ENCODE results near the gene RALGAPA1.
A peak's percentile ranks its signal among the peaks of the same experiment; 100 is the strongest.
"Not testable (repeated sequence)": the region's sequence is repeated elsewhere in the genome, so short reads cannot be mapped to it uniquely, and the experiment has no call there.

Gene RALGAPA1

DNA sequence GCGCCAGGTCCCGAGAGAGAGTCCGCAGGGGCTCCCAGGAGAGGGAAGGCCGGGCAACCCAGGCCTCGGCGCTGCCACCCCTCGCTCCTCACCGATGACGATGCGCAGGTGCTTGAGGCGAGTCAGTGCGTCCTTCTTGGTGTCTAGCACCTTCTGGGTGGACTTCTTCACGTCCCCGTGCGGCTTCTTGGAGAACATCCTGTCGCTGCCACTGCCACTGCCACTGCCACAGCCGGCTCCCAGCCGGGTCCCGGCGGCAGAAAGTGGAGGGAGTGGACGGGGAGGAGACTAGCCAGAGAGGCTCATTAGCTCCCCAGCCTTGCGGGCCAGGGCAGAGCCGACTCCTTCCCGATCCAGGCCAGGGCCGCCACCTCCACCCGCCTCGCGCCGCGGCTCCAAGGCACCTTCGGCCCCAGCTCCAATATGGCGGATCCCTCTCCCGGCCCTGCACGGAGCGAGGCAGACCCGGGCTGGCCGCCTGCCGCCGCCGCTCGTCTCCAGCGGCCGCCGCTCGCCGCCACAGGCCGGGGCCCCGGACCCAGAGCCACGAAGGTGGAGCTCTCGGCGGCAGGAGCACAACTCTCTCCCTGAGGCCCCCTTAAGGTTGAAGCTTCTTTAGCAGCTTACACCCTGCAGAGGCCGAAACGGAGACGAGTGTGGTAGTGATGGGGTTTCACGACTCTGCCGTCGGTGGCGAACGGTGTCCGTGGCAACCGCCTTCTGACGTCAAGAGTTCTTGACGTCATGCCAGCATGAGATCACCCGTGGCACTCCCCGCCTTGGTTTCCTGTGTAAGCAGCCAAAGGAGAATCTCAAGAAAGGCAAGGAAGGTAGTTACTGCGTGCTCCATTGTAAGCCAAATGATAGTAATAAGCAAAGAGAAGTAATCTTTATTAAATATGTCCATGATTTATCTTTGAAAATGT lies at the start of gene RALGAPA1:
TSS of gene RALGAPA1 (minus strand) at position 658 of the 926 bp plus-strand sequence. CDS start at position 198, 460 bp downstream.
- peak; percentile 91 for DNase-seq

DNA sequence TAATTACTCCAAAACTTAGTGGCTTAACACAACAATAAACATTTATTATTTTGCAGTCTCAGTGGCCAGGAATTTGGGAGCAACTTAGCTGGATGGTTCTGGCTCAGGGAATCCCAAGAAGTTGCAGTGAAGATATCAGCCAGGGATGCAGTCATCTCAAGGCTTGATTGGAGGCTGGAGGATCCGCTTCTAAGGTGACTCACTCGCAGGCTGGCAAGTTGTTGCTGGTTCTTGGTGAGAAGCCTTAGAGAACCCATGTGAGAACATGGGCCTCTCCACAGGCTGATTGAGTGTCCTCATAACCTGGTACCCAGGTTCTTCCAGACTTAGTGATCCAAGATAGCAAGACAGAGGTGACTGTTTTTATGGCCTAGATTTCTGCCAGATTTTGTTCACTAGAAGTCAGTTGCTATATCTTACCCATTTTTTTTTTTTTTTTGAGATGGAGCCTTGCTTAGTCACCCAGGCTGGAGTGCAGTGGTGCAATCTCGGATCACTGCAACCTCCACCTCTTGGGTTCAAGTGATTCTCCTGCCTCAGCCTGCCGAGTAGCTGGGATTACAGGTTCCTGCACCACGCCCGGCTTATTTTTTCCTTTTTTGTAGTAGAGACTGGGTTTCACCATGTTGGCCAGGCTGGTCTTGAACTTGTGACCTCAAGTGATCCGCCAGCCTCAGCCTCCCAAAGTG lies 49.6 kb upstream of the RALGAPA1 start:
- no peak for DNase-seq

DNA sequence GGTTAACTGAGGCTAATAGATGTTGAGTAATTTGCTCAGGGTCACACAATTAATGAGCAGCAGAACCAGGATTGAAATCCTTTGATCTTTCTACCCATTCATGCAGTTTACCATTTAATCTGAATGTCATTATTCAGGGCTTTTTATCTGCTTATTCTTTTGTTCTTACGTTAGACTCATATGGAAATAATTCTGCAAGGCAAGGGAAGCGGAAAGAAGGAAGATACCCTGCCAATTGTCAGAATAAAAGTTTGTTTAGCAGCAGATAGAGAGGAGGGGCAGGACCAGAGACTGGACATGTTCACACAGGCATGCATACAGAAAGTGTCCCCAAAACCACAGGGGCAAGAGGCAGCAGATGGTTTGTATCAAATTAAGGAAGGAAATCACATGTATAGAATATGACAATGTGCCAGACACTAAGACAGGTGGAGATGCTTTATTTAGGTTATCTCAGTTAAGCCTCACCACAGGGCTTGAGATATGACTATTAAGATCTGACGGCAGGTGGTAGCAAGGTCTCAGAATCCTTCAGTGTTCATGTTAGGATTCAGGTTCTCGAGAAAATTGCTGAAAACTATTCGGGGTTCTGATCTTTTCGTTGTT lies 46.9 kb upstream of the RALGAPA1 start:
- DNase-seq = no peak

DNA sequence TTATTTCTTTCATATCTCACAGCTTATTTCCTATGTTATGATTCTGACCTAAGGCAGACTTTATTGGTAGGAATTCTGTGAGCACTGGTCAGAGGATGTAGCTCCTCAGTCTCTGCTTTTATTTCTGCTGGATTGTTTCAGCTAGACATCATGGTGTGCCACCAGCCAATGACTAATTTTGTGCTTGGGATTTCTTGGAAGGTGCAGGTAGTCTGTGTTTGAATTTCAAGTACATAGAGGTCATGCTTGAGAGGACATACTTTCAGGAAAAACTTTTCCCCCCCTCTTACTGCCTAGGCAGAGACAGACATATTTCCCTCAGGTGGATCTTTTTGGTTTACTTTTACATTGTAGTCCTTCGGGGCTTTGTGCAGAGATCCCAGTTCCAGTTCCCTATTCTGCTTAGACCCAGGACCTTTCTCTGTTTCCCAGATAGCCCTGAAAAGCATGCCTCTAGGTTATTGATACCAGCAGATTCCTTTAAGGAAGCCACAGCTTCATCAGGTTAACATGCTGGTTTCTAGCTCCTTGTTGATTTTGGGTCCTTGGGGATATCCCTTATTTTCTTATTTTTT lies 45.7 kb upstream of the RALGAPA1 start:
- DNase-seq = no peak

DNA sequence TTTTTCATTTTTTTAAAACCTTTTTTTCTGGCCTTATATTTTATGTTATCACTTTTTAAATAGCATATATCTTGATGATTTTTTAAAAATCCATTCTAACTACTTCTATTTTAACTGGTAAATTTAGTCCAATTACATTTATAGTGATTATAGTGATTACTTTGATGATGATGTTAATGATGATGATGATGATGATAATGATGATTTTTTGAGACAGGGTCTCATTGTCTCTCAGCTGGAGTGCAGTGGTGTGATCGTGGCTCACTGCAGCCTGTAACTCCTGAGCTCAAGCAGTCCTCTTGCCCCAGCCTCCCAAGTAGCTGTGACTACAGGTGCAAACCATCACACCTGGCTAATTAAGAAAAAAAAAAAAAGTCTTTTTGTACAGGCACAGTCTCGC lies 44.1 kb upstream of the RALGAPA1 start:
- no peak for DNase-seq

DNA sequence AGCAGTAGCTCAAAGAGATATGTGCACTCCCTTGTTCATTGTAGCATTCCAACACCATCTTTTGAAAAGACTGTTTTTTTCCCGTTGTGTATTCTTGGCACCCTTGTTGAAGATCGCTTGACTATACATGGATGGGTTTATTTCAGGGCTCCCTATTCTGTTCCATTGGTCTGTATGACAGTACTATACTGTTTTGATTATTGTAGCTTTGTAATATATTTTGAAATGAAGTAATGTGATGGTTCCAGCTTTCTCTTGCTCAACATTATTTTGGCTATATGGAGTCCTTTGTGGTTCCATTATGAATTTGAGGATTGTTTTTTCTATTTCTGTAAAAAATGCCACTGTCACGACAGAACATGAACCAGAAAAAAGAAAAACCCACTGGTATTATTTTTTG lies 42.7 kb upstream of the RALGAPA1 start:
- no peak for DNase-seq

DNA sequence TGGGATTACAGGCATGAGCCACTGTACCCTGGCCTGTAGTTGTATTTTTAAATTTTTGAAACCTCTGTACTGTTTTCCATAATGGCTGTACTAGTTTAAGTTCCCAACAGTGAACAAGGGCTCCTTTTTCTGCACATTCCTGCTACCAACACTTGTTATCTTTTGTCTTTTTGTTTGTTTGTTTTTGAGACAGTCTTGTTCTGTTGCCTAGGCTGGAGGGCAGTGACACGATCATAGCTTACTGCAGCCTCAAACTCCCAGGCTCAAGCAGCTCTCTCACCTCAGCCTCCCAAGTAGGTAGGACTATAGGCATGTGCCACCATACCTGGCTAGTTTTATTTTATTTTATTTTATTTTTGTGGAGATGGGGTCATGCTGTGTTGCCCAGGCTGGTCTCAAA lies 40.0 kb upstream of the RALGAPA1 start:
- DNase-seq = no peak

DNA sequence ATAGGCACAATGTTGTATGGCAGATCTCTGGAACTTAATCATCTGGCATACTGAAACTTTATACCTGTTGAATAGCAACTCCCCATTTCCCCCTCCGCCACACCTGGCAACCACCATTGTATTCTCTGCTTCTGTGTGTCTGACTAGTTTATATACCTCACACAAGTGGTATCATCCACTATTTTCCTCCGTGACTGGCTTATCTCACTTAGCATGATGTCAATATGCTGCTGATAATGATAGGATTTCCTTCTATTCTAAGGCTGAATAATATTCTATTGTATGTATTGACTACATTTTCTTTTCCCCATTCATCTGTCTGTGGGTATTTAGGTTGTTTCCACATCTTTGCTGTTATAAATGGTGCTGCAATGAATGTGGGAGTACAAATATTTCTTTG lies 38.5 kb upstream of the RALGAPA1 start:
- DNase-seq = no peak

DNA sequence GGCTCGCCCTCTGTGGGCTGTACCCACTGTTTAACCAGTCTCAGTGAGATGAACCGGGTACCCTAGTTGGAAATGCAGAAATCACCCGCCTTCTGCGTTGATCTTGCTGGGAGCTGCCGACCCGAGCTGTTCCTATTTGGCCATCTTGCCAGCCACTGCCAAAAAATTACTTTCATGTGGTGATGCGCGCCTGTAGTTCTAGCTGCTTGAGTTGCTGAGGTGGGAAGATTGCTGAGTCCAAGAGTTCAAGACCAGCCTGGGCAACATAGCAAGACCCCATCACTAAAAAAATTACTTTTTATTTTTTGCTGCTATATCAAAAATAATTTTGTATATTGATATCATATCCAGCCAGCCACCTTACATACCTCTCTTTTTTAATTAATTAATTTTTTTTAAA lies 35.4 kb upstream of the RALGAPA1 start:
- no peak for DNase-seq

DNA sequence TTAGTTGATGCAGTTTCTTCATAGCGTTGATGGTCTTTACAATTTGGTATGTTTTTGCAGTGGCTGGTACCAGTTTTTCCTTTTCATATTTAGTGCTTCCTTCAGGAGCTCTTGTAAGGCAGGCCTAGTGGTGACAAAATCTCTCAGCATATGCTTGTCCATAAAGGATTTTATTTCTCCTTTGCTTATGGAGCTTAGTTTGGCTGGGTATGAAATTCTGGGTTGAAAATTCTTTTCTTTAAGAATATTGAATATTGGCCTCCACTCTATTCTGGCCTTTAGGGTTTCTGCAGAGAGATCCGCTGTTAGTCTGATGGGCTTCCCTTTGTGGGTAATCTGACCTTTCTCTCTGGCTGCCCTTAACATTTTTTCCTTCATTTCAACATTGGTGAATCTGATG lies 33.1 kb upstream of the RALGAPA1 start:
- not testable (repeated sequence) for DNase-seq

DNA sequence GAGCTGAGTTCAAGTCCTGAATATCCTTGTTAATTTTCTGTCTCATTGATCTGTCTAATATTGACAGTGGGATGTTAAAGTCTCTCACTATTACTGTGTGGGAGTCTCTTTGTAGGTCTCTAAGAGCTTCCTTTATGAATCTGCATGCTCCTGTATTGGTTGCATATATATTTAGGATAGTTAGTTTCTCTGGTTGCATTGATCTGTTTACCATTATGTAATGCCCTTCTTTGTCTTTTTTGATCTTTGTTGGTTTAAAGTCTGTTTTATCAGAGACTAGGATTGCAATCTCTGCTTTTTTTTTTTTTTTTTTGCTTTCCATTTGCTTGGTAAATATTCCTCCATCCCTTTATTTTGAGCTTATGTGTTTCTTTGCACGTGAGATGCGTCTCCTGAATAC lies 32.6 kb upstream of the RALGAPA1 start:
- DNase-seq = not testable (repeated sequence)

DNA sequence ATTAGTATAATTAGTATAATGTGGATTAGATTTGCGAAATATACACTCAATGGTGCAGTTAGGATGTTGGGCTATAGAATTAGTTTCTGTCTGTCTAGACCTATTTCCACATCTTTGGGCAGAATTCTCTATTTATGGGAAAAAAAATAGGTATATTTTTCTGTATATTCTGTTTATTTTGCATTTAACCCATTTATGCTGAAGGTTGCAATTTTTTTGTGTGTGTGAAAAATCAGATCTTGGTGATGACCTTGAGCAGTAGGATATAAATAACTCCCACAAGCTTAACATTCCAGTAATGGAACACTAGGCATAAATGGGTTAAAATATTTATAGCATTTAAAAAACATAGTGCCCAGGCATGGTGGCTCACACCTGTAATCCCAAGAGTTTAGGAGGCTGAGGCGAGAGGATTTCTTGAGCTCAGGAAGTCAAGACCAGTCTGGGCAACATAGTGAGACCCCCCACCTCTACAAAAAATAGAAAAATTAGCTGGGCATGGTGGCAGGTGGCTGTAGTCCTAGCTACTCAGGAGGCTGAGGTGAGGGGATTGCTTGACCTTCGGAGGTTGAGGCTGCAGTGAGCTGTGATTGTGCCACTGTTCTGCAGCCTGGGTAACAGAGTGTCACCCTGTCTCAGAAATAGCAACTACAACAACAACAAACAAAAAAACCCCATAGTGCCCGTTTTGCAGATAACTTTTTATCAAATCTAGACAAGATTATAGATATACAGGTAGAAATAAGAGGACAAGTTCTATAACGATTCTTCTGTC lies 26.3 kb upstream of the RALGAPA1 start:
- no peak for DNase-seq

DNA sequence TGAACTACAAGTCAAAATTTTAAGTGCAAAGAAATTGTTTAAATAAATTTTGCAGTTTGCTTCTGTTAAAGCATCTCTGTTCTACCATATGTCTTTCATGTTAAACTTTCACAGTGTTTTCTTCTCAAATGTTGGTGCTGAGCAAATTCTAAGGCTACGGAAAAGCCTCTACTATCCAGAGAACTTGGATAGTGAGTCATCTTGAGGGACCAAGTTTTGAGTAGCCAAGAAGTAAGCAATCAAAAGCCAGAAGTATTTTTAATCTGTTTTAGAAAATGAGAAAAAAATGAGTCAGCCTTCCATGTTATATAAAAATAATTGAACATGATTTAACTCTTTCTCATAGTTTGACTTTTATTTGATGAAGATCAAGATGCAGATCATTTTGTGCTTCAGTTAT lies 20.4 kb upstream of the RALGAPA1 start:
- DNase-seq = no peak

DNA sequence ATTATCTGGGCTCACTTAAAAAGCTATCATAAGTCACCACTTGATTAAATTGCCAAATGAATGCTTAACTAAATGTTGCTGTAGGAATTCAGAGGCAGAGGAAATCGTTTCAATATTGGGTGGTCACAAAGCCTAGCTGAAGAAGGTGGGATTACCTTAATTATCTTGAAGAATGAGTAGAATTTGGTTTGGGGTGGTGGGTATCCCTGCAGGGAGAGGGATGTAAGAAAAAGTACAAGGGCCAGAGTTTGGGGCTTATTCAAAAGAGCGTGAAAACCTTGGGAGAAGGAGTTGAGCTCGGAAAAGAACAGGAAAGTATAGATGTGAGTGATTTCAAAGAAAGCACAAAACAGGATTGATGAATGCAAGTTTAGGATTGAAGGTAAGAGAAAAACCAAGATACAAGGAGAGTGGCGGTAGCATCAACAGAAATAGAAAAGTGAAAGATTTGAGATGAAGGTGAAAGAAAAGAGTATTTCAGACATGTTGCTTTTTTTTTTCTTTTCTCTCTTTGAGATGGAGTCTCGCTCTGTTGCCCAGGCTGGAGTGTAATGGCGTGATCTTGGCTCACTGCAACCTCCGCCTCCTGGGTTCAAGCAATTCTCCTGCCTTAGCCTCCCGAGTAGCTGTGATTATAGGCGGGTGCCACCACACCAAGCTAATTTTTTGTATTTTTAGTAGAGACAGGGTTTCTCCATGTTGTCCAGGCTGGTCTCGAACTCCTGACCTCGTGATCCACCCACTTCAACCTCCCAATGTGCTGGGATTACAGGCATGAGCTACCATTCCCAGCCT lies 18.8 kb upstream of the RALGAPA1 start:
- DNase-seq = no peak

DNA sequence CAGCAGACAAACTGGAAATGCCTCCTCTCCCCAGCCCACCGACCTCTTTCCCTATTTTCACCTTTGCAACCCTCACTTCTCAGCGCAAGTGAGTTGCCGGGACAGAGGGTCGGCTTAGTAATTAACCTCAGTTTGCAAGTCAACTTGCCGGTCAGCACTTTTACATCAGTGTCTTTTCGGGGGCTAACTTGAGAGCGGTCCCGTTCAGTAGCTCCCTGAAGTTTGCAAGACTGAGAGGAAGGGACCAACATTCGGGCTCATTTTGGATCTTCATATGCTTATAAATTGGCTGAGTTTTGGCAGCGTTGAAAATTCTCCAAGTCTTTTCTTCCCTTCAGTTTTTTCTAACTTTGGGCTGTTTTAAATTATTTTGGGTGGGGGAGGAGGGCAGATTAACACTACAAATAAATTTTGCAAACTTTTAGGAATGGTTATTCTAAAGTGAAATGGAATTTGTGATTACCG lies 17.9 kb upstream of the RALGAPA1 start:
- DNase-seq = no peak

DNA sequence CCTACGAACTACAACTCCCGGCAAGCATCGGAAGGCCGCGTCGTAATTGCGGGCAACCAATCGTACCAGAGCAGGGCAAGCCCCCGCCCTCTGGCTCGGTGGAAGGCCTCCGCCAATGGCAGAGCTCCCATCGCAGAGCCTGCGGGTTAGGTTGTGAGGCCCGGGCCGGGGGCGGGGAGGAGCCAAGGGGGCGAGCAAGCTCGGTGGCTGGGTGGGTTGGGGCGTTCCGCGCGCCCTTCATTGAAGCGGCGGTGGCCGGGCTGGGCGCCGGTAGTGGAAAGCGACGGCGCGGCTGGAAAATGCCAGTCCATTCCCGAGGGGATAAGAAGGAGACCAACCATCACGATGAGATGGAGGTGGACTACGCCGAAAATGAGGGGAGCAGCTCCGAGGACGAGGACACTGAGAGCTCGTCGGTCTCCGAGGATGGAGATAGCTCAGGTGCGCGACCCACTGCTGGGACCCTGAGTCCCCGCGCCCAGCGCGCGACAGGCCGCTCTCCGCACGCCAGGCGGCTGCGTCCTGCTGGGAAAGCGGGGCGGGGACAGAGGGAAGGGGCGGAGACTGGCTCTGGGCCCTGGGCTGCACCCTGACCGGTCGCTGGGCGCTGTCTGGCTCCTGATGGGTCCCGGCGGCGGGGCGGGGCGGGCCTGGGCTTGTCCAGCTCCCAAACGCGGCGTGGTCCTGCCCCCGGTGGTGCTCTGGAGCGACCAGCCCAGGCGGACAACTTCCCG lies 17.3 kb upstream of the RALGAPA1 start, which contains the start of gene BRMS1L:
TSS of gene BRMS1L (plus strand) at position 121 of the 734 bp plus-strand sequence. CDS start at position 300, 179 bp downstream.
- DNase-seq = peak; percentile 97

DNA sequence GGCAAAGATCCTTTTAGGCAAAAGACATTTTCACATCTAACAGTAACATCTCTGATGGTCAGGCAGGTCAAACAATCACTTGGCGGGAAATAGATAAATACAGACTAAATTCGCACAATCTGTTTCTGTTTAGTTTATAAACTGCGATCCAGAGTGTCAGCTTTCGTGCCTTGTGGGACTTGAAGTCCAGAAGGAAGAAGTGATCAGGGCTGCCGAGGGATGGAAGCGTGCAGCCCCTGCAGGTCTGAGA lies 16.8 kb upstream of the RALGAPA1 start:
- no peak for DNase-seq

DNA sequence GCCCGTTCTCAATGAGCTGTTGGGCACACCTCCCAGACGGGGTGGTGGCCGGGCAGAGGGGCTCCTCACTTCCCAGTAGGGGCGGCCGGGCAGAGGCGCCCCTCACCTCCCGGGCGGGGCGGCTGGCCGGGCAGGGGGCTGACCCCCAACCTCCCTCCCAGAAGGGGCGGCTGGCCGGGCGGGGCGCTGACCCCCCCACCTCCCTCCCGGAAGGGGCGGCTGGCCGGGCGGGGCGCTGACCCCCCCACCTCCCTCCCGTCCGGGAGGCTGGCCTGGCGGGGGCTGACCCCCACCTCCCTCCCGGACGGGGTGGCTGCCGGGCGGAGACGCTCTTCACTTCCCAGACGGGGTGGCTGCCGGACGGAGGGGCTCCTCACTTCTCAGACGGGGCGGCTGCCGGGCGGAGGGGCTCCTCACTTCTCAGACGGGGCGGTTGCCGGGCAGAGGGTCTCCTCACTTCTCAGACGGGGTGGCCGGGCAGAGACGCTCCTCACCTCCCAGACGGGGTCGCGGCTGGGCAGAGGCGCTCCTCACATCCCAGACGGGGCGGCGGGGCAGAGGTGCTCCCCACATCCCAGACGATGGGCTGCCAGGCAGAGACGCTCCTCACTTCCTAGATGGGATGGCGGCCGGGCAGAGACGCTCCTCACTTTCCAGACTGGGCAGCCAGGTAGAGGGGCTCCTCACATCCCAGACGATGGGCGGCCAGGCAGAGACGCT lies 15.5 kb upstream of the RALGAPA1 start:
- not testable (repeated sequence) for DNase-seq

DNA sequence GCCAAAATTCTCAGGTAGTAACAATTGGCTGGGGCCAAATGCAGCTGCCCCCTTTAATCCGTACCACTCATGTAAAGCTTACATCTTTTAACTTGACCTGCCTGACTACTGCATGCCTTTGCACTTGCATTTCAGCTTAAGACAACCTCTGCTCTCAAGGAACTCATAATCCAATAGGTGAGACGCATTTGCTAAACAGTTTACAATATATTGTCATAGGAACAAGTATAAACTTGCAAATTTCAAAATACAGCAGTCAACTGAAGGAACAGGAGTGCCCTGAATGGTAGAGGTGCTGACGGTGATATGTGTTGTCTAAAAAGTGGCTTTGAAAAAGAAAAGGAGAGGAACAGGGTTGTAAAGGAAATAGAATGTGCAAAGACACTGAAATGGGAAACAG lies 13.4 kb upstream of the RALGAPA1 start:
- DNase-seq = no peak
